ENCODE measurements around the gene RNF183.
A peak's percentile ranks its signal among the peaks of the same experiment; 100 is the strongest.

Gene RNF183

GRCh38 chr9:113340011-113340699 lies 37.0 kb upstream of the RNF183 start, which contains the start of gene WDR31:
WDR31 (minus strand) TSS chr9:113340275; CDS start chr9:113332022, 8,253 bp downstream.
- Histone ChIP-seq H3K9ac (ENCODE audit: low read length) (no peak within 1 kb of the TSS), H3K4me3 (ENCODE audit: low read length) (peak within 1 kb of the TSS; percentile 95), H3K27ac (ENCODE audit: low read depth, low read length) (peak within 1 kb of the TSS; percentile 82), H3K36me3 (ENCODE audit: control insufficient read depth, insufficient read depth, low read length) (no peaks in the 10 kb centered on the region), H3K27me3 (ENCODE audit: control insufficient read depth, insufficient read depth, low read length) (no peaks in the 10 kb centered on the region), H3K4me1 (ENCODE audit: control insufficient read depth, insufficient read depth, low read length) (peaks cover 10% of the 10 kb centered on the region)

- Histone ChIP-seq H3K4me1 (ENCODE audit: control insufficient read depth, insufficient read depth, low read length) (no peaks in the 10 kb centered on the region), H3K36me3 (ENCODE audit: control insufficient read depth, insufficient read depth, low read length) (no peaks in the 10 kb centered on the region)
Measured at GRCh38 chr9:113337714-113338113, 34.5 kb upstream of the RNF183 start.

GRCh38 chr9:113331780-113332179 lies 28.6 kb upstream of the RNF183 start:
- H3K9ac ChIP-seq (ENCODE audit: low read length) = no peak overlapping the region
- H3K36me3 ChIP-seq (ENCODE audit: control insufficient read depth, insufficient read depth, low read length) = no peaks in the 10 kb centered on the region
- no peak overlapping the region for H3K27ac ChIP-seq (ENCODE audit: low read depth, low read length)
- H3K4me1 ChIP-seq (ENCODE audit: control insufficient read depth, insufficient read depth, low read length) = no peaks in the 10 kb centered on the region
- no peak overlapping the region for H3K4me3 ChIP-seq (ENCODE audit: low read length)
- H3K27me3 ChIP-seq (ENCODE audit: control insufficient read depth, insufficient read depth, low read length) = no peaks in the 10 kb centered on the region

More at GRCh38 chr9:113337714-113338113, 34.5 kb upstream of the RNF183 start:
- Histone ChIP-seq H3K4me3 (ENCODE audit: low read length) (no peak overlapping the region), H3K27ac (ENCODE audit: low read depth, low read length) (no peak overlapping the region), H3K9ac (ENCODE audit: low read length) (no peak overlapping the region), H3K27me3 (ENCODE audit: control insufficient read depth, insufficient read depth, low read length) (no peaks in the 10 kb centered on the region)

- H3K9ac ChIP-seq (ENCODE audit: low read length) = no peak overlapping the region
- H3K4me1 ChIP-seq (ENCODE audit: control insufficient read depth, insufficient read depth, low read length) = no peaks in the 10 kb centered on the region
- no peak overlapping the region for H3K4me3 ChIP-seq (ENCODE audit: low read length)
- no peak overlapping the region for H3K27ac ChIP-seq (ENCODE audit: low read depth, low read length)
- no peaks in the 10 kb centered on the region for H3K27me3 ChIP-seq (ENCODE audit: control insufficient read depth, insufficient read depth, low read length)
- H3K36me3 ChIP-seq (ENCODE audit: control insufficient read depth, insufficient read depth, low read length) = no peaks in the 10 kb centered on the region
Measured at GRCh38 chr9:113328045-113328782, 25.0 kb upstream of the RNF183 start.

GRCh38 chr9:113326230-113326629 lies 23.1 kb upstream of the RNF183 start:
- Histone ChIP-seq H3K27ac (ENCODE audit: low read depth, low read length) (no peak overlapping the region), H3K9ac (ENCODE audit: low read length) (no peak overlapping the region), H3K36me3 (ENCODE audit: control insufficient read depth, insufficient read depth, low read length) (no peaks in the 10 kb centered on the region), H3K4me1 (ENCODE audit: control insufficient read depth, insufficient read depth, low read length) (no peaks in the 10 kb centered on the region), H3K27me3 (ENCODE audit: control insufficient read depth, insufficient read depth, low read length) (no peaks in the 10 kb centered on the region), H3K4me3 (ENCODE audit: low read length) (no peak overlapping the region)

GRCh38 chr9:113322671-113323070 lies 19.5 kb upstream of the RNF183 start:
- H3K4me3 ChIP-seq (ENCODE audit: low read length) = no peak overlapping the region
- H3K27me3 ChIP-seq (ENCODE audit: control insufficient read depth, insufficient read depth, low read length) = no peaks in the 10 kb centered on the region
- no peak overlapping the region for H3K9ac ChIP-seq (ENCODE audit: low read length)
- no peak overlapping the region for H3K27ac ChIP-seq (ENCODE audit: low read depth, low read length)
- H3K36me3 ChIP-seq (ENCODE audit: control insufficient read depth, insufficient read depth, low read length) = no peaks in the 10 kb centered on the region
- no peaks in the 10 kb centered on the region for H3K4me1 ChIP-seq (ENCODE audit: control insufficient read depth, insufficient read depth, low read length)

GRCh38 chr9:113320051-113320450 lies 16.9 kb upstream of the RNF183 start:
- Histone ChIP-seq H3K27ac (ENCODE audit: low read depth, low read length) (no peak overlapping the region), H3K4me1 (ENCODE audit: control insufficient read depth, insufficient read depth, low read length) (no peaks in the 10 kb centered on the region), H3K9ac (ENCODE audit: low read length) (no peak overlapping the region), H3K27me3 (ENCODE audit: control insufficient read depth, insufficient read depth, low read length) (no peaks in the 10 kb centered on the region), H3K36me3 (ENCODE audit: control insufficient read depth, insufficient read depth, low read length) (no peaks in the 10 kb centered on the region), H3K4me3 (ENCODE audit: low read length) (no peak overlapping the region)

- Histone ChIP-seq H3K9ac (ENCODE audit: low read length) (no peak overlapping the region), H3K4me3 (ENCODE audit: low read length) (no peak overlapping the region), H3K4me1 (ENCODE audit: control insufficient read depth, insufficient read depth, low read length) (no peaks in the 10 kb centered on the region), H3K27me3 (ENCODE audit: control insufficient read depth, insufficient read depth, low read length) (no peaks in the 10 kb centered on the region), H3K27ac (ENCODE audit: low read depth, low read length) (no peak overlapping the region), H3K36me3 (ENCODE audit: control insufficient read depth, insufficient read depth, low read length) (no peaks in the 10 kb centered on the region)
Measured at GRCh38 chr9:113319054-113319453, 15.9 kb upstream of the RNF183 start.

GRCh38 chr9:113317777-113318176 lies 14.6 kb upstream of the RNF183 start:
- Histone ChIP-seq H3K36me3 (ENCODE audit: control insufficient read depth, insufficient read depth, low read length) (no peaks in the 10 kb centered on the region), H3K27me3 (ENCODE audit: control insufficient read depth, insufficient read depth, low read length) (no peaks in the 10 kb centered on the region)

GRCh38 chr9:113316030-113316429 lies 12.9 kb upstream of the RNF183 start:
- no peak overlapping the region for H3K27ac ChIP-seq (ENCODE audit: low read depth, low read length)
- no peaks in the 10 kb centered on the region for H3K4me1 ChIP-seq (ENCODE audit: control insufficient read depth, insufficient read depth, low read length)
- H3K9ac ChIP-seq (ENCODE audit: low read length) = no peak overlapping the region
- H3K36me3 ChIP-seq (ENCODE audit: control insufficient read depth, insufficient read depth, low read length) = no peaks in the 10 kb centered on the region
- no peak overlapping the region for H3K4me3 ChIP-seq (ENCODE audit: low read length)
- no peaks in the 10 kb centered on the region for H3K27me3 ChIP-seq (ENCODE audit: control insufficient read depth, insufficient read depth, low read length)

More at GRCh38 chr9:113317777-113318176, 14.6 kb upstream of the RNF183 start:
- Histone ChIP-seq H3K4me3 (ENCODE audit: low read length) (no peak overlapping the region), H3K27ac (ENCODE audit: low read depth, low read length) (no peak overlapping the region), H3K9ac (ENCODE audit: low read length) (no peak overlapping the region), H3K4me1 (ENCODE audit: control insufficient read depth, insufficient read depth, low read length) (no peaks in the 10 kb centered on the region)

- Histone ChIP-seq H3K27me3 (ENCODE audit: control insufficient read depth, insufficient read depth, low read length) (no peaks in the 10 kb centered on the region), H3K4me3 (ENCODE audit: low read length) (no peak overlapping the region), H3K36me3 (ENCODE audit: control insufficient read depth, insufficient read depth, low read length) (no peaks in the 10 kb centered on the region), H3K9ac (ENCODE audit: low read length) (no peak overlapping the region), H3K27ac (ENCODE audit: low read depth, low read length) (no peak overlapping the region), H3K4me1 (ENCODE audit: control insufficient read depth, insufficient read depth, low read length) (no peaks in the 10 kb centered on the region)
Measured at GRCh38 chr9:113315231-113315630, 12.1 kb upstream of the RNF183 start.

- no peaks in the 10 kb centered on the region for H3K36me3 ChIP-seq (ENCODE audit: control insufficient read depth, insufficient read depth, low read length)
- no peaks in the 10 kb centered on the region for H3K27me3 ChIP-seq (ENCODE audit: control insufficient read depth, insufficient read depth, low read length)
- H3K4me1 ChIP-seq (ENCODE audit: control insufficient read depth, insufficient read depth, low read length) = no peaks in the 10 kb centered on the region
- no peak overlapping the region for H3K4me3 ChIP-seq (ENCODE audit: low read length)
- no peak overlapping the region for H3K9ac ChIP-seq (ENCODE audit: low read length)
- no peak overlapping the region for H3K27ac ChIP-seq (ENCODE audit: low read depth, low read length)
Measured at GRCh38 chr9:113313261-113313660, 10.1 kb upstream of the RNF183 start.

- Histone ChIP-seq H3K4me1 (ENCODE audit: control insufficient read depth, insufficient read depth, low read length) (no peaks in the 10 kb centered on the region), H3K36me3 (ENCODE audit: control insufficient read depth, insufficient read depth, low read length) (no peaks in the 10 kb centered on the region), H3K9ac (ENCODE audit: low read length) (no peak overlapping the region), H3K27me3 (ENCODE audit: control insufficient read depth, insufficient read depth, low read length) (no peaks in the 10 kb centered on the region), H3K4me3 (ENCODE audit: low read length) (no peak overlapping the region), H3K27ac (ENCODE audit: low read depth, low read length) (no peak overlapping the region)
Measured at GRCh38 chr9:113311961-113312360, 8.8 kb upstream of the RNF183 start.

All from rectal smooth muscle tissue (tissue), 1 donor.